Activated T-helper 17 cell treated with anti-CD3 and anti-CD28 coated beads, Interleukin-2, amount 50 U/mL, for 72 hours (primary cell): ENCODE measurements around the gene FMN2. TPM values are rescaled to one million over a fixed set of nuclear protein-coding genes. Genes with fewer than 3 reads are reported as not detected.
A peak's percentile ranks its signal among the peaks of the same experiment; 100 is the strongest.
"Not testable (repeated sequence)": the region's sequence is repeated elsewhere in the genome, so short reads cannot be mapped to it uniquely, and the experiment has no call there.

Experiments
- ATAC-seq: fragments of 150-1000 bp; cut with Tn5 transposase; replicated peaks from 2 replicates; pipeline ENCODE4 v1.10.0; 2021; ENCODE audit warnings: mild to moderate bottlenecking, moderate library complexity
- H3K27ac Mint-ChIP-seq: one replicate; pipeline ENCODE4 v1.8.0; 2022; ENCODE audit warnings: mixed read lengths
- H3K27me3 Mint-ChIP-seq: one replicate; pipeline ENCODE4 v1.8.0; 2022; ENCODE audit warnings: mixed read lengths
- H3K36me3 Mint-ChIP-seq: one replicate; pipeline ENCODE4 v1.8.0; 2022; ENCODE audit warnings: low read depth, mild to moderate bottlenecking, mixed read lengths
- H3K4me1 Mint-ChIP-seq: one replicate; pipeline ENCODE4 v1.8.0; 2022; ENCODE audit warnings: mixed read lengths
- H3K4me3 Mint-ChIP-seq: one replicate; pipeline ENCODE4 v1.8.0; 2022; ENCODE audit warnings: mild to moderate bottlenecking, mixed read lengths
- H3K9me3 Mint-ChIP-seq: one replicate; pipeline ENCODE4 v1.8.0; 2022; ENCODE audit warnings: mixed read lengths
- total RNA-seq, 2 donors: library from RNA; stranded (reverse); gene quantifications; one replicate each; pipeline ENCODE4 v1.2.3, GENCODE V29; 2022

FMN2 gene
- total RNA-seq, 2 donors from 2014 or later: not detected

DNA sequence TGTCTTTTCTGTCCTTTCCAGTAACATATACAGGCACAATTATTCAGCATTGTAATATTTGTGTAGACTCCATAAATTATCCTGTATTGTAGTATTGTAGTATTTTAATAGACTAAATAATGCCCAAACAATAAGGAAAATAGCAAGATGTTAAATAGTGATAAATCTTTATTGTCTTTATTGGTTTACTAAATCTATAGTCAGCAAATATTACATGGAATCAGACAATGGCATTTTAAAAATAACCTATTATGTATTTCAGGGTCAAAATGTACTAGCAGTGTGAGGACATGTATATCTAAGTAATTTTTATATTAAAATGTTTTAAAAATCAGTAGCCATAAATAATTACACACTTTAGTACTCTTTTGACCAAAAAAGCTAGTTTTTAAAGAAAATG is 317.9 kb downstream of the FMN2 start:
- H3K4me1 Mint-ChIP-seq: no peaks in the 10 kb centered on the region
- H3K9me3 Mint-ChIP-seq: no peaks in the 10 kb centered on the region
- no peak for ATAC-seq
- H3K27ac Mint-ChIP-seq: no peak overlapping the region
- H3K36me3 Mint-ChIP-seq: no peaks in the 10 kb centered on the region
- no peak overlapping the region for H3K4me3 Mint-ChIP-seq
- peaks cover 16% of the 10 kb centered on the region for H3K27me3 Mint-ChIP-seq

DNA sequence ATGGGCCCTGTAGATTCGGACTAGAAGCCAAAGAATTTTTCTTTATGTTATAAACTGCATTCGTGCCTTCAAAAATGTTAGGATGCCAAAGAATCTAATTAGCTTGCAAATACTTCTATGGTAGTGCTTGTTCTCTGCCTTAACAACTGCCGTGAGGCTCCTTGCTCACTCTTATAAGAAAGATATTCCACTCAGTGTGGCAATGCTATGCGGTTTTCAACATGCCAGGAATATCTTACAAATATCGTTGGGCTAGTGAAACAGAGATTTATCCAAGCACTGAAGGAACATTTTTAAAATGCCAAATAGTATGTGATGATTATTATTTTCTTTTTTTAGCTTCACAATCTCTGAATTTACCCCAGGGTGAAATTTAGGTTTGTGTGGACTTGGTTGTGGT is 322.0 kb downstream of the FMN2 start:
- Mint-ChIP-seq H3K4me1 (no peaks in the 10 kb centered on the region), H3K9me3 (no peaks in the 10 kb centered on the region), H3K27ac (no peak overlapping the region), H3K27me3 (peaks cover 10% of the 10 kb centered on the region), H3K36me3 (no peaks in the 10 kb centered on the region), H3K4me3 (no peak overlapping the region)
- no peak for ATAC-seq

DNA sequence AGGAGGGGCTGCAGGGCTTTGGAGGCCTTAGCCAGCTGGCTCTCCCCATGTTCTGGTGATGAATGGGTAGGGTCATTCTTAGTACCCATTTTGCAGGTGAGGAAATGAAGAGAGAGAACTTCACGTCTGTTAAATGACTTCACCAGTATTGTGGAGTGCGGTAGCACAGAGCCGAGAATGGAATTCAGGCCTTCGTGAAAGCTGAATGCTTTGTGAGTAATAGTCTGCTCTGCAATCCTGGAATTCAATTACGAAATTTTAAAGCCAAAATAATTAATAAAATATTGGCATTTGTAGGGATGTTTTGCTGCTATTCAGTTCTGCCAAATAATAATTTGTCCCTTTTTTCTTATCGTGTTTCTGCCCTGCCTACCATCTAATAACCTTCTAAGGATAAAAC is 322.6 kb downstream of the FMN2 start:
- no peak overlapping the region for H3K27ac Mint-ChIP-seq
- H3K36me3 Mint-ChIP-seq: no peaks in the 10 kb centered on the region
- H3K27me3 Mint-ChIP-seq: peaks cover 10% of the 10 kb centered on the region
- no peaks in the 10 kb centered on the region for H3K4me1 Mint-ChIP-seq
- no peak for ATAC-seq
- H3K9me3 Mint-ChIP-seq: no peaks in the 10 kb centered on the region
- H3K4me3 Mint-ChIP-seq: no peak overlapping the region

DNA sequence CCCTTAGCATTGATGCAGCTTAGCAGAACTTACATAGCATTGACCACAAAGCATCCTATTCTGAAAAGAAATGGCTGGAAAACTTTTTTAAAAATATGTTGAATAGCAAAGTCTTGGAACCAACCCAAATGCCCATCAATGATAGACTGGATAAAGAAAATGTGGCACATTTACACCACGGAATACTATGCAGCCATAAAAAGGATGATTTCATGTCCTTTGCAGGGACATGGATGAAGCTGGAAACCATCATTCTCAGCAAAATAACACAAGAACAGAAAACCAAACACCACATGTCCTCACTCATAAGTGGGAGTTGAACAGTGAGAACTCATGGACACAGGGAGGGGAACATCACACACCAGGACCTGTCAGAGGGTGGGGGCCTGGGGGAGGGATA is 323.3 kb downstream of the FMN2 start:
- ATAC-seq, H3K9me3 Mint-ChIP-seq, H3K36me3 Mint-ChIP-seq, H3K4me3 Mint-ChIP-seq, H3K27ac Mint-ChIP-seq, H3K4me1 Mint-ChIP-seq: not testable (repeated sequence)
- H3K27me3 Mint-ChIP-seq: peaks cover 10% of the 10 kb centered on the region

DNA sequence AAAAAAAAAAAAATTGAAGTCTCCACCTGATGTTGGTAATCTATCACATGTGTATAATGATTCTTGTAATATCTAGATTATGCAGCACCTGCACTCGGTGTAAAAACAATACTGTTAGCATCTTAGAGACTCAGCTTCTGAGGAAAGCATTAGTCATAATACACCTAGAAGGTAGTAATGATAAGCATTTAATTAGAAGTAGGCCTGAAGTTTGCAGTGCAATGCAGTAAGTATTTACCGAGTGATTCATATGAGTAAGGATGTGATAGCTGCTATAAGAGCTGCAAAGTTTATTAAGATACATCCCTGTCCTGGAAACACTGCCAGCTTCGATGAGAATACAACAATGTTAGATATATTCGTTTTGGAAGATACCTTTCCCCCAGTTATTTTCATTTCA is 323.8 kb downstream of the FMN2 start:
- H3K27ac Mint-ChIP-seq: no peak overlapping the region
- H3K4me3 Mint-ChIP-seq: no peak overlapping the region

DNA sequence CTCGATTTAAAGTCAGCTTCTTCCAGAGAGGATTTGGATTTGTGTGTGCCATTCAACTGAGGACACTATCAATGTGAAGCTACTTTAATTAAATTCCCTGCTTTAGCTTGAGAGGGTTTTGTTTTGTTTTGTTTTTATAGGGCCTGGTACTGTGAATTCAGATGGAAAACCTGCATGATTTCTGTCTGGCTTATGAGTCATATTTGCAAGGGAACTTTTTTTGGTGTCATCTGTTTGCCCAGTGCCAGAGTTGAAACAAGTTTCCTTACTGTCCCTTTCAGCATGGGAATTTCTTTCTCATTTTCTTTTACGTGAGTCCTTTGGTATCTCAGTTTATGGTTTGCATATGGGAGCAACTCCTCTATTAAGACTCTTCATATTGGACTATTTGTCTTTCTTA is 325.6 kb downstream of the FMN2 start:
- Mint-ChIP-seq H3K4me3 (no peak overlapping the region), H3K27me3 (peaks cover 1% of the 10 kb centered on the region), H3K9me3 (no peaks in the 10 kb centered on the region), H3K27ac (no peak overlapping the region), H3K4me1 (no peaks in the 10 kb centered on the region), H3K36me3 (no peaks in the 10 kb centered on the region)
- ATAC-seq: no peak

More for the DNA sequence above, 323.8 kb downstream of the FMN2 start:
- no peaks in the 10 kb centered on the region for H3K36me3 Mint-ChIP-seq
- H3K9me3 Mint-ChIP-seq: no peaks in the 10 kb centered on the region
- no peaks in the 10 kb centered on the region for H3K4me1 Mint-ChIP-seq
- no peak for ATAC-seq
- H3K27me3 Mint-ChIP-seq: peaks cover 10% of the 10 kb centered on the region

DNA sequence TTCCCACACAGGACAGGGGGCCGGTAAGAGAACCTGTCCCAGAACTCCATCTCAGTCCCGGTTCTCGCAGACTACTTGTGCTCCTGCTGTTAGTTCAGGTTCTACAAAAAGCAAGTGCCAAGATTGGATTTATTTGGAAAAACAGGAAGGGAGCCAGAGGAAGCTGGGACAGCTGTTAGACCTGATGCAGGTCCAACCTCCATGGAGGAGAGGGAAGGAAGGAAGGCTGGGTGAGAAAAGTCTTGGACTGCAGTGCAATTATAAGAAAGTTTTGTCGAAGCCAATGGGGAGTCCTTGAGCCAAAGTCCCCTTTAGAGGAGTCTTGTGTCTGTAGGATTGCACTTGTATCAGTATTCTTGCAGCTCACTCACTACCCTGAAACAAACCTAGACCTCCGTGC is 329.1 kb downstream of the FMN2 start:
- H3K27me3 Mint-ChIP-seq: peaks cover 8% of the 10 kb centered on the region
- H3K36me3 Mint-ChIP-seq: no peaks in the 10 kb centered on the region
- H3K4me1 Mint-ChIP-seq: no peaks in the 10 kb centered on the region
- H3K4me3 Mint-ChIP-seq: no peak overlapping the region
- no peak for ATAC-seq
- H3K27ac Mint-ChIP-seq: no peak overlapping the region
- H3K9me3 Mint-ChIP-seq: no peaks in the 10 kb centered on the region

DNA sequence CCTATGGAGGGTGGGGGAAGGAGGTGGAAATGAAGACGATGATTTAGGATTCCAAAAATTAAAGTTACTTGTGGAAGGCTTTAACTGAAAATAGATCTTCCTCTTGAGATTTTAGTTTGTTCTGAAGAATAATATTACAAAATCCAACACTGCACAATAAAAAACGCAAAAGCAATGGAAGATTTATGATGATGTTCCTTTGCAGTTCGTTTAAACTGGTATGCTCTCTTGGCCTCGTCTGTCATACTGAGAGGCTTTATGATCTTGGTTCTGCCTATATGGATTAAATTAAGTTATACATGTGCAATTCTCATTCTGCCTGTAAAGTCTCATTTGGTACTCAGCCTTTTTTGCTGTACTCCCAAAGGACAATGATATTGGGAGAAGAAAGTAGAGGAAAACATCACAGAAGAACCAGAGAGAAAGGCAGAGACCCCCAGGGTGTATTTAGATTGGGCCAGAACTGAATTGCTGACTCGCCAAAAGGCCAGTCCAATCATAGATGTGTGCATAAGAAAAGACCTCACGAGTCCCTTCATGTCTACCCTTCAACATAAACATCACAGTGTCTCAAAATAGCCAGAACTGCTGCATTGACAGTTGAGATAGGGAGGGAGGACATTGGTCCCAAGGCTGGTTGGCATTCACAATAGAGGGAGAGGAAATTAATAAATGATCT is 331.7 kb downstream of the FMN2 start:
- Mint-ChIP-seq H3K9me3 (no peaks in the 10 kb centered on the region), H3K27me3 (peaks cover 8% of the 10 kb centered on the region), H3K4me1 (no peaks in the 10 kb centered on the region), H3K27ac (no peak overlapping the region), H3K36me3 (no peaks in the 10 kb centered on the region), H3K4me3 (no peak overlapping the region)
- ATAC-seq: no peak

DNA sequence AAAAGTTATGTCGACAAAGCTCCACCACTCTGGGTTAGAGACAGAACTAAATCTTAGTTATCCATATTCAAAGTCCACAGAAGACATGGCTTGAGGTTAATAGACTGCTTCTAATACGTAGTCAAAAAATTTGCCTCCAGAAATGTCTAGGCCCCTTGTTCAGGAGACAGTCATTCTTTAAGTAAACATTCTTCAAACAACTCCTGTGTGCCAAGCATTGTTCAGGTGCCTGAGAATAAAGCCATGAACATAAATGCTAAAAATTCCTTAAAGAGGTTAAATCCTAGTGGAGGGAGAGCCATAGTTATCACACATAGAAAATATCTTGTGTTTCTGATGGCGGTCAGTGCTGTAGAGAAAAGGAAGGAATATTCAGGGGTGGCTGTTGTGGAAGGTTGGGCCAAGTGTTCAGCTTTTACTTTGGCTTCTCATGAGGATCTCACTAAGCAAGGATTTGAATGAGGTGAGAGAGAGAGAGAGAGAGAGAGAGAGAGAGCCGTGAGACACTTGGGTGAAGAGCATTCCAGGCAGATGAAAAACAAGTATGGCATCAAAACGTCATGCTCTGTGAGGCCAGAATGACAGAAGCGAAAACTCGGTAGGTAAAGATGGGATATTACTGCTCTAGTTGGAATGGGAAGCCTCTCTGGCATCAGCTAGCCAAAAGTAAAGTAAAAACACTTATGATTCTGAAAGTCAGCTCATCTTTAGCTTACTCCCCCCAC is 333.2 kb downstream of the FMN2 start:
- Mint-ChIP-seq H3K27ac (no peak overlapping the region), H3K27me3 (peaks cover 8% of the 10 kb centered on the region), H3K9me3 (no peaks in the 10 kb centered on the region), H3K4me1 (no peaks in the 10 kb centered on the region), H3K4me3 (no peak overlapping the region), H3K36me3 (no peaks in the 10 kb centered on the region)
- no peak for ATAC-seq

DNA sequence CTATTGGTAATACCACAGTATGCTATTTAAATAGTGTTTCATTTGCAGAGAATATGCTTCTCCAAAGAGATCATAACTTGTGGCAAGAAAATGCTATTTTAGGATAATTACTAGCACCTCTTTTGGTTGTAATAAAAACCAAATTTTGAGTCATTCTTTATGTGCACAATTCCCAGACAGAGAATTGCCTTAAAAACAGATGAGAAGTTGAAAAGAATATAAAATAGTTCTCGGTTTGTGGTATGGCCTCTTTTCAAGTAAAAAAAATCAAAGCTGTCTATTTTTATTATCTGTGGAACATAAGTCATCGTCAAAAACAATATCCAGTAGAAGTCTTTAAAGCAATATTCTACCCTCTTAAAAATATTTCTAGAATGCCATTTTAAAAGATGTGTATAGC is 334.4 kb downstream of the FMN2 start:
- Mint-ChIP-seq H3K9me3 (no peaks in the 10 kb centered on the region), H3K36me3 (no peaks in the 10 kb centered on the region), H3K27ac (no peak overlapping the region), H3K4me3 (no peak overlapping the region), H3K4me1 (no peaks in the 10 kb centered on the region), H3K27me3 (peaks cover 8% of the 10 kb centered on the region)
- no peak for ATAC-seq

DNA sequence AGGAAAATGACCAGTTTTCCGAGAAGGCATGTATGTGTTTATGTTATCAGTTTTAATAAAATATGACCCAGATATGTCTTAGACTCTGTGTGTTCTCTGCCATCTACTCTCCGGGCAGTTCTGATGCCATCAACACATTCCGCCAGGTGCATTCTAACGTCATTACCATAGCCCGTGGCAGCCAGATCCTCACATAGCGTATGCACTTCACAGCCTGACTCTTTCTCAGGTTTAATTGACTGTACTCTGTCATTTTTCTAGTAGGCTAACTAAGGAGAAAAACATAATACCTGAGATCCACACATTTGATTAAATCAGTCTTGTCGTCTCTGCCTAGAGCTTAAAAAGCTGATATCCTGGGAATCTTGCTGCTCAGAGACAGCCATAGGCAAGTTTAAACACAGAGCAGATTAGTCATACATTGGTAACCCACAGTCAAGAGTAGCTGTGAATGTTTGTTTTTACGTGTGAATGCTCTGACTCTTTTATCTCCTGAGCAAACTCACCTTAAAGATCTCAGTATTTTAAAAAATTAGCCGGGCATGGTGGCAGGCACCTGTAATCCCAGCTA is 344.4 kb downstream of the FMN2 start:
- Mint-ChIP-seq H3K36me3 (no peaks in the 10 kb centered on the region), H3K9me3 (no peaks in the 10 kb centered on the region), H3K4me1 (no peaks in the 10 kb centered on the region), H3K27ac (no peak overlapping the region), H3K27me3 (peaks cover 17% of the 10 kb centered on the region), H3K4me3 (no peak overlapping the region)
- no peak for ATAC-seq

DNA sequence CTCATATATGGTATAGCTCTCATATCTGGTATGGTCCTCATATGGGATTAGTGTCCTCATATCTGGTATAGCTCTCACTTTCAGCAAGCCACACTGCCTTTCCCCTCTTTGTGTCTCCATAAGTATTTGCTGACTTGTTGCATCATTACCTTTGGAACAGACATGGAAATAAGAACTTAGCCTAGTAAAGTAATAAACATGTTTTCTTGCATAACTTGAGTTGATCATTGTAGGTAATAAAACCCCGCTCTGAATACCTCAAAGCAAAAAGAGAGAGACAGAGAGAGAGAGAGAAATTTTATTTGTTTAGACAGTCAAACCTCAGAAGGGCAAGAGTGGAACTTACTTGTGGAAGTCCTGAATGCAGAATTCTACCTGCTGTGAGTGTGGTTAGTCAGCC is 350.0 kb downstream of the FMN2 start:
- no peaks in the 10 kb centered on the region for H3K9me3 Mint-ChIP-seq
- no peaks in the 10 kb centered on the region for H3K4me1 Mint-ChIP-seq
- H3K27ac Mint-ChIP-seq: no peak overlapping the region

DNA sequence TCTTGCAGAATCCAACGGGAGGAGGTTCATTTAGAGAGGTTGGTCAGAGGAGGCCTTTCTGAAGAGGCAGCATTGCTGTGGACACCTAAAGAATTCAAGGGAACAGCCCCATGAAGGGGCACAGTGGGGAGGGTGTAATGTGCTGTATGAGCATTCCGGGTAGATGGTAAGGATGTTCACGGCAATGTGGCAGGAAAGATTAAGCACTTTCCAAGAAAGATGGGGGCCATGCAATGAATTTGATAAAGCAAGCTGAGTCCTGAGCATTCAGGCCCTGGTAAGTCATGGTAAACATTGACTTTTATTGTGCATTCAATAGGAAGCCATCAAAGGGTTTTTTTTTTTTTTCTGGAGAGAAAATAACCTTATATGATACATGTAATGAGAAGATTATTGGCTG is 353.7 kb downstream of the FMN2 start:
- Mint-ChIP-seq H3K27ac (no peak overlapping the region), H3K9me3 (no peaks in the 10 kb centered on the region), H3K27me3 (peaks cover 8% of the 10 kb centered on the region), H3K36me3 (no peaks in the 10 kb centered on the region), H3K4me3 (no peak overlapping the region), H3K4me1 (no peaks in the 10 kb centered on the region)
- ATAC-seq: no peak

More for the DNA sequence above, 350.0 kb downstream of the FMN2 start:
- Mint-ChIP-seq H3K4me3 (no peak overlapping the region), H3K36me3 (no peaks in the 10 kb centered on the region), H3K27me3 (peaks cover 12% of the 10 kb centered on the region)
- ATAC-seq: no peak

DNA sequence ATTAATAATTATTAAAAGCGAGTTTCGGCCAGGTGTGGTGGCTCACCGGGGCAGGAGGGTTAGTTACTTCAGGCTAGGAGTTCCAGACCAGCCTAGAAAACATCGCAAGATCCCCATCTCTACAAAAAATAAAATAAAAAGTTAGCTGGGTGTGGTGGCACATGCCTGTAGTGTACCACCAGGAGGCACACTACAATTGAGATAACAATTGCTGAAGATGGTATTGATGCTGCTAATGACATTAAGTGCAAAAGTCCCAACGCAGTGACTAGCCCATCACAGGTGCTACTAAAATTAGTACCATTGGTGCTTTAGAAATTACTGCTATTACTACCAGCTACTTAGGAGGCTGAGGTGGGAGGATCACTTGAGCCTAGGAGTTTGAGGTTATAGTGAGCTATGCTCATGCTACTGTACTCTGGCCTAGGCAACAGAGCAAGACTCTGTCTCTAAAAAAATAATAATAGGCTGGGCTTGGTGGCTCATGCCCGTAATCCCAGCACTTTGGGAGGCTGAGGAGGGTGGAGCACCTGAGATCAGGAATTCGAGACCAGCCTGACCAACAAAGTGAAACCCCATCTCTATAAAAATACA is 363.6 kb downstream of the FMN2 start:
- no peak overlapping the region for H3K27ac Mint-ChIP-seq
- no peaks in the 10 kb centered on the region for H3K9me3 Mint-ChIP-seq
- H3K36me3 Mint-ChIP-seq: no peaks in the 10 kb centered on the region
- no peak overlapping the region for H3K4me3 Mint-ChIP-seq
- H3K27me3 Mint-ChIP-seq: no peaks in the 10 kb centered on the region
- no peaks in the 10 kb centered on the region for H3K4me1 Mint-ChIP-seq
- peak; percentile 77 for ATAC-seq

DNA sequence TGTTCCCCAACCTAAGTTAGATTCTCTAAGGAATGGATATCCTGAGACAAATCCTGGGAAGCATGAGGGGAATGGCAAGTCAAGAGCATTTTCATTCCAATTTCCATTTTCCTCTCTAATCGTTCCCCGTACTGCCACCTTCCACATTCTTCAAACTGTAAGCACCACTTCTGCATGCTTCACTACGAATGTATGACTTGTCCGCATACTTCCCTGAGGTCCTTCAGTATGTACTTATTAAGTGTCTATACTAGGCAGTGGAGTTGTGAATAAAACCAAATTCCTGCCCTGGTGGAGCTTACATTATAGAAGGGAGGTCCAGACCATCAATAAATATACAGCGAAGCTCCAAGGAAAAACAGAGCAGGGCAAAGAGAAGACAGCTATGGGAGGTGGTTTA is 365.5 kb downstream of the FMN2 start:
- no peak for ATAC-seq
- Mint-ChIP-seq H3K9me3 (no peaks in the 10 kb centered on the region), H3K4me3 (no peak overlapping the region), H3K27ac (no peak overlapping the region), H3K4me1 (no peaks in the 10 kb centered on the region), H3K36me3 (no peaks in the 10 kb centered on the region), H3K27me3 (no peaks in the 10 kb centered on the region)
